ACC112 (cell line): ENCODE data around the gene CFAP206.
"Not testable (repeated sequence)": the region's sequence is repeated elsewhere in the genome, so short reads cannot be mapped to it uniquely, and the experiment has no call there.

Experiments
- H2AFZ ChIP-seq: fragments of 200-600 bp; sonication (generic); one replicate; pipeline ENCODE4 v1.6.0; 2017; ENCODE audit warnings: antibody characterized with exemption, low read length; ENCODE audit not compliant: unreplicated experiment
- H3K27ac ChIP-seq: fragments of 200-600 bp; sonication (generic); 2 replicates; pipeline ENCODE4 v1.5.1; 2014; ENCODE audit warnings: low read depth, mild to moderate bottlenecking, antibody characterized with exemption, low read length, moderate library complexity
- H3K27me3 ChIP-seq: fragments of 200-600 bp; sonication (generic); 2 replicates; pipeline ENCODE4 v1.6.1; 2014; ENCODE audit warnings: mild to moderate bottlenecking, antibody characterized with exemption, low read length, moderate library complexity, mixed read lengths; ENCODE audit not compliant: insufficient read depth
- H3K36me3 ChIP-seq: fragments of 200-600 bp; sonication (generic); 2 replicates; pipeline ENCODE4 v1.6.1; 2016; ENCODE audit warnings: mild to moderate bottlenecking, antibody characterized with exemption, low read length, moderate library complexity, mixed read lengths; ENCODE audit not compliant: insufficient read depth
- H3K4me1 ChIP-seq: fragments of 200-600 bp; sonication (generic); one replicate; pipeline ENCODE4 v1.6.1; 2016; ENCODE audit warnings: low read length, mixed read lengths; ENCODE audit not compliant: insufficient read depth, unreplicated experiment, control insufficient read depth
- H3K4me3 ChIP-seq: fragments of 200-600 bp; sonication (generic); 2 replicates; pipeline ENCODE4 v1.5.1; 2014; ENCODE audit warnings: mild to moderate bottlenecking, low read depth, low read length
- H3K79me2 ChIP-seq: fragments of 200-600 bp; sonication (generic); one replicate; pipeline ENCODE4 v1.6.0; 2016; ENCODE audit warnings: low read length; ENCODE audit not compliant: control insufficient read depth, unreplicated experiment, insufficient read depth

The CFAP206 gene

DNA sequence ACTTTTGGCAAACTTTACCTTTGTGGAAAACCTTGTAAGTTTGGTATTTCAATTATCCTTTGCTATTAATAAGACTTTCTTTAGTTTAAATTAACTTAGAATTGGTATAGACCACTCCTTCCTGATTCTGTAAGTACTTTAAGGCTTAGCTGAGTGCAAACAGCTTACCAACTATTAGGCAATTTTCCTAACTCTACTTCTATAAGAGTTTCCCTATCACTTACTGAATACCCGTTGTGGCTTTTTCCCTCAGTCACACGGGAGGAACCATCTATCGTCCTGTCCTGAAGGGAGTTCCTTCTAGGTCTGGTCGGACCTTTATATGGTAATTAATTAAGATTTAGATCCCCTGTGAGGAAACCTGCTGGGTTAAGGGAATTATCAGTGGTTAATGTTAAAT, 74.6 kb downstream of the CFAP206 start:
- Histone ChIP-seq H3K27ac (no peak overlapping the region), H3K27me3 (no peaks in the 10 kb centered on the region), H3K4me3 (no peak overlapping the region), H3K36me3 (peaks cover 17% of the 10 kb centered on the region), H2AFZ (no peak overlapping the region), H3K79me2 (peaks cover 4% of the 10 kb centered on the region), H3K4me1 (no peaks in the 10 kb centered on the region)

DNA sequence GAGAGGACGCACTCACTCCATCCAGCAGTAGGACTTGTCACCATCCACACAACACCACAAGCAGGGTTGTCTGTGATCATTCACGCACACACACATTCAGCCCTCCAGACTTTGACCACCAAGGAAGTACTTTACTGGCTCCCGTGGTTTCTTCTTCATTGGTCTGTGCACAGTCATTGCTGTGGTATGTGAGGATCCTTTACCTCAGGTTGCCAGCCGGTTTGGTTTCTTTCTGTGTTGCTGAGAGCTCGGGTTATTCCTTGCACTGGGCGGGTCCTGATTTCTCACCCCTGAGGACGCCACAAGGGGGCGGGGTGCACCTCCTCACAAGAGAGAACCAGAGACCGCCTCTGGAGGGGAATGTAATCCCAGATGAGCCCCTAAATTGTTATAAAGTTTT, 76.2 kb downstream of the CFAP206 start:
- Histone ChIP-seq H3K36me3 (peaks cover 7% of the 10 kb centered on the region; the same call in 1 of the 2 replicates), H3K79me2 (peaks cover 4% of the 10 kb centered on the region), H2AFZ (no peak overlapping the region), H3K4me3 (no peak overlapping the region), H3K4me1 (no peaks in the 10 kb centered on the region), H3K27me3 (no peaks in the 10 kb centered on the region), H3K27ac (no peak overlapping the region)

DNA sequence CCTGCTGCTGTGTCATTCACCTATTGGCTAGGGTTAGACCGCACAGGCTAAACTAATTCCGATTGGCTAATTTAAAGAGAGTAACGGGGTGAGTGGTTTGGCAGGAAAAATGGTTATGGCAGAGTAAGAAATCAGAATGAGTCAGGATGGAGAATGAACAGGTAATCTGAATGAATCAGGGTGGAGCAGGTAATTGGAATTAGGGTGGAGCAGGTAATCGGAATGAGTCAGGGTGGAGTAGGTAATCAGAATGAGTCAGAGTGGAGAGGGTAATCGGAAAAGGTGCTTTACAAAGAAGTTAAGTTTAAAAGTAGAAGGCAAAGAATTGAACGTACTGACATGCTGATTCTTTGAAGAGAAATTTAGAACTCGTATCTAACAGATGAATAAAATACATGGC, 76.7 kb downstream of the CFAP206 start:
- Histone ChIP-seq H3K4me1 (no peaks in the 10 kb centered on the region), H3K79me2 (peaks cover 4% of the 10 kb centered on the region), H3K27me3 (no peaks in the 10 kb centered on the region), H2AFZ (no peak overlapping the region), H3K36me3 (peaks cover 7% of the 10 kb centered on the region; the same call in 1 of the 2 replicates), H3K27ac (no peak overlapping the region), H3K4me3 (no peak overlapping the region)

DNA sequence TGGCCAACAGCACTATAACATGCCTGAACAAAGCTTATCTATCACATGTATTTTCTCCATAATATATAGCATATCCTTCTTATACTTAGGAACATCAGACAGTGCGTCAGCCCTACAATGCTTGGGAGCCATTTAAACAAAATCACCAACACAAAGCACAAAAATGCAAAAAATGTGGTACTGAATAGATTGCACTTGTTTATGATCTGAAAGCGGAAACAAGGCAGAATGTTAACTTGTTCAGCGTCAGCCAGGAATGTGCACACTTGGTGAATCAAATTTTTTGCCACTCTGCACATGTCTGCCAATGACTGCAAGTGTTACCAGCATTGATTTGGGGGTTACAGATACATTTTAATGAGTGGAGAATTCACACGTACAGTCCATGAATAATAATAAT, 79.8 kb downstream of the CFAP206 start:
- Histone ChIP-seq H3K79me2 (no peaks in the 10 kb centered on the region), H3K4me3 (no peak overlapping the region), H2AFZ (no peak overlapping the region), H3K4me1 (no peaks in the 10 kb centered on the region), H3K36me3 (peaks cover 12% of the 10 kb centered on the region; the same call in 1 of the 2 replicates), H3K27me3 (no peaks in the 10 kb centered on the region), H3K27ac (no peak overlapping the region)

DNA sequence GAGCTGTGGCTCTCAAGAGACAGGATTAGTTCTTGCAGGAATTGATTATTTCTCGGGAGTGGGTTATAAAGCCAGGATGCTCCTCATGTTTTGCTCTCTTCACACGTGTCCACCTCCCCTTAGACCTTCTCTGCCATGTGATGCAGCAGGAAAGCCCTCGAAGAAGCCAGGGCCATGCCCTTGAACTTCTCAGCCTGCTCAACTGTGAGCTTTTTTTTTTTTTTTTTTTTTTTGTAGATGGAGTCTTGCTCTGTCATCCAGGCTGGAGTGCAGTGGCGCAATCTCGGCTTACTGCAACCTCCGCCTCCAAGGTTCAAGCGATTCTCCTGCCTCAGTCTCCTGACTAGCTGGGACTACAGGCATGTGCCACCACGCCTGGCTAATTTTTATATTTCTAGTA, 81.6 kb downstream of the CFAP206 start:
- H3K36me3 ChIP-seq: peaks cover 10% of the 10 kb centered on the region; the same call in 1 of the 2 replicates
- not testable (repeated sequence) for H3K27me3 ChIP-seq, H3K27ac ChIP-seq, H3K4me1 ChIP-seq, H3K79me2 ChIP-seq, H2AFZ ChIP-seq, H3K4me3 ChIP-seq

DNA sequence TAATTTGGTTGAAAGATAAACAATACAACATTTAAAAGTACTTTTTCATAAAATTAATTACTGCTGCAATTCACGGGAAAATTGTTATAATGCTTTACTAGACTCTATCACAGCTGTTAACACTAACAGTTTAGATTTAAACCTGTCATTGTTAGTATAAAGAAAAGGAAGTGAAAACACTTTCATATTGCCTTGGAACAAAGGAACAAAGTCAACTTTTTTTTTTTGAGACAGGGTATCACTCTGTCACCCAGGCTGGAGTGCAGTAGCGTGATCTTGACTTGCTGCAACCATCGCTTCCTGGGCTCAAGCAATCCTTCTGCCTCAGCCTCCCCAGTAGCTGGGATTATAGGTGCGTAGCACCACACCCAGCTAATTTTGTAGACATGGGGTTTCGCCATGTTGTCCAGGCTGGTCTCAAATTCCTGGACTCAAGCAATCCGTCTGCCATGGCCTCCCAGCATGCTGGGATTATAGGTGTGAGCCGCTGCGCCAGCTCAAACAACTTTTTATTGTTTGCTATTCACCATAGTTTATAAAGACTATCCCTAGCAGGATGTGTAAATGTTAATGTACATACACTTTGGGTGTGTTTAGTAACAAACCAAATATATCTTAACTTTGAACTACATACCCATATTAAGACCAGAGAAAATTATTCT, 87.1 kb downstream of the CFAP206 start:
- Histone ChIP-seq H3K4me3 (no peak overlapping the region), H3K27ac (no peak overlapping the region), H3K79me2 (no peaks in the 10 kb centered on the region), H2AFZ (no peak overlapping the region), H3K36me3 (0 out of 2 replicates have a peak, but pooled peaks cover 5% of the 10 kb centered on the region), H3K27me3 (no peaks in the 10 kb centered on the region), H3K4me1 (no peaks in the 10 kb centered on the region)

DNA sequence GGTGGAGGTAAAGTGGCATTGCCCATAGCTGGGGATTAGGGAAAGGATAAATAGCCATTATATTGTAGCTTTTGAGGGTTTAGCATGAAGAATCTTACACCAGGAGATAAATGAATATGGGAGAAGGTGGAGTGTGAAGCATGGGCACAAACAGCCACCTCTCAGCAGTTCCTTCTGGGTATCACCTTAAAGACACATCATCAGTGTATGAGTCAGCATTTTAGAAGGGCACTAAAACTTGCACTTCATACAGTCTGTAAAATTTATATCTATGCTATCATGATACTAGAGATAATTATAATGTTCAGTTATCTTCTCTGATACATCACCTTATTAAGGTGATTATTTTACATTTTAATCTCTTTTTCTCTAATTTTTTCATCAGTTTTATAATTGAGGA, 90.3 kb downstream of the CFAP206 start:
- Histone ChIP-seq H3K36me3 (0 out of 2 replicates have a peak, but pooled peaks cover 8% of the 10 kb centered on the region), H2AFZ (no peak overlapping the region), H3K4me1 (no peaks in the 10 kb centered on the region), H3K4me3 (no peak overlapping the region), H3K79me2 (no peaks in the 10 kb centered on the region), H3K27me3 (no peaks in the 10 kb centered on the region), H3K27ac (no peak overlapping the region)

DNA sequence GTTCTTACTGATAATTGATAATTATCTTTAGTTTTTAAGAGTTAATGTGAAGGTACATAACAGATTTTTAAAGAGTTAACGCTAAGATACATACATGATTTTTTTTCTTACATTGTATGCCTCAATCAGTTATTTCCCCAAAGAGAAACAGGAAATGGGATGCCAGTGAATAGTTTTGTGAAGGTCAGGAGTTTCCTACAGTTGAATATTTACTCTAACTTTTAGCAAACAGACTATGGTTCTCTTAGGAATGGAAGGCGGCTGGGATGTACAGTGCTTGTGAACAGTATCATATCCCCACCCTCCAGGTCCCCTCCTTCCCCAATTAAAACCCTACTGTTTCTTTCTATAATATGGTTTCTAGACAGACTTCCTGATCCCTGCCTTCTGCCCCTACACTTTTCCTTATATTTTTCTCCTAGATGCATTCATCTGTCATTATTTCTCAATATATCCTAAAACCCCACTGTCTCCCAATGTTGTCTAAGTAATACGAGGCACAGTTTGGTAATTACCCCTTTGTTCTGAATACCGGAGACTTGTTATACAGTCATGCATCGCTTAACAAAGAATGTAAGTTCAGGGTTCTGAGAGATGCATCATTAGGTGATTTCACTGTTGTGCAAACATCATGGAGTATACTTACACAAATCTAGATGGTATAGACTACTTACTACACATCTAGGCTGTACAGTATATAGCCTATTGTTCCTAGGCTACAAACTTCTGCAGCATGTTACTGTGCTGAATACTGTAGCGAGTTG, 94.2 kb downstream of the CFAP206 start:
- H3K36me3 ChIP-seq: 0 out of 2 replicates have a peak, but pooled peaks cover 8% of the 10 kb centered on the region
- H3K27ac ChIP-seq: no peak overlapping the region
- no peaks in the 10 kb centered on the region for H3K79me2 ChIP-seq
- no peaks in the 10 kb centered on the region for H3K4me1 ChIP-seq
- H3K4me3 ChIP-seq: no peak overlapping the region
- H3K27me3 ChIP-seq: no peaks in the 10 kb centered on the region
- H2AFZ ChIP-seq: no peak overlapping the region

DNA sequence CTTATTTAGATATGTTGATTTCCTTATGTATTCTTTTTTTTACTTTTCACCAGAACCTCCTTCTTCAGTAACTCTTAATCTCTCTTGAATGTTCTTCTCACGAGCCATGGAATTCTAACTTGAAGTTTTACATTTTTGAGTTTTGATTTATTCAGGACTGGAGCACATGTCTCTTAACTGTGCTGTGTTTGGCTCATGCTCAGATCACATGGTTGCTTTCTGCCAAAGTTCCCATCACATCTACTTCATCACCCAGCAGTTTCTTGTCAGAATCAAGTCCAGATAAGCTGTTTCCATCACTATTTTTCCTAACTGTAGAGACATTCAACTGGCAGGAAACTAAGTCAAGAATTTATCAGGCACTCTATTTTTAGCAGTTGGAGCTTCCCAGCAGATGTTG, 96.7 kb downstream of the CFAP206 start:
- Histone ChIP-seq H3K4me1 (no peaks in the 10 kb centered on the region), H3K27ac (no peak overlapping the region), H3K79me2 (no peaks in the 10 kb centered on the region), H3K27me3 (no peaks in the 10 kb centered on the region), H3K4me3 (no peak overlapping the region), H3K36me3 (peaks cover 24% of the 10 kb centered on the region), H2AFZ (no peak overlapping the region)
